ENCODE data around the gene POMP. TPM values are rescaled to one million over a fixed set of nuclear protein-coding genes. Genes with fewer than 3 reads are reported as not detected.

Gene POMP
- polyA plus RNA-seq, 2 of the 4 experiments (the other 2 are of a cell fraction): 105 to 111 TPM

GRCh38 chr13:28699246-28699645 lies 40.3 kb downstream of the POMP start:
- no peak for FAIRE-seq
- H3K27ac ChIP-seq: no peak overlapping the region
- ATAC-seq: no peak
- no peak overlapping the region for H3K4me3 ChIP-seq
- no peak for DNase-seq (ENCODE audit: low read depth in 1 of 2, low spot score in 1 of 2)
- TF ChIP-seq RAD21 (conservative IDR thresholded peaks at IDR 0.05 in 1 of 2, IDR thresholded peaks at IDR 0.05 in 1 of 2) (no peak), ELK1 (IDR thresholded peaks at IDR 0.05; ENCODE audit: low read depth, low read length) (no peak), BCL3 (IDR thresholded peaks at IDR 0.05) (no peak), PHF8 (IDR thresholded peaks at IDR 0.05; ENCODE audit: borderline replicate concordance, low read depth) (no peak)
- ChIA-PET CTCF (no interaction called here), POLR2A (no interaction called here)
- no peaks in the 10 kb centered on the region for H3K4me1 ChIP-seq
- no peaks in the 10 kb centered on the region for H3K9me3 ChIP-seq
- 85% methylated on average over 1 of the region's 1 CpG for WGBS (ENCODE audit: missing lambda C conversion rate)
- H3K4me2 ChIP-seq: no peak overlapping the region

GRCh38 chr13:28704282-28704681 lies 45.4 kb downstream of the POMP start:
- ATAC-seq (no peak), FAIRE-seq (no peak), DNase-seq (ENCODE audit: low read depth in 1 of 2, low spot score in 1 of 2) (no peak)
- peaks cover 6% of the 10 kb centered on the region; the same call in 1 of the 3 replicates for H3K4me1 ChIP-seq
- no peak overlapping the region for H3K4me3 ChIP-seq
- H3K9me3 ChIP-seq: no peaks in the 10 kb centered on the region
- no peak overlapping the region for H3K4me2 ChIP-seq
- H3K27ac ChIP-seq: no peak overlapping the region
- ChIA-PET CTCF (no interaction called here), POLR2A (no interaction called here)
- no peak for TF ChIP-seq ZFP36 (IDR thresholded peaks at IDR 0.05; ENCODE audit: borderline replicate concordance, partially characterized antibody)

GRCh38 chr13:28704919-28705318 lies 46.0 kb downstream of the POMP start:
- ChIA-PET POLR2A (no interaction called here), CTCF (interaction anchor here (1.2 kb wide), 1 partner anchor 11 kb away, joined by 4 read pairs; no protein-coding TSS in a partner anchor)
- Histone ChIP-seq H3K27ac (no peak overlapping the region), H3K4me2 (no peak overlapping the region), H3K9me3 (no peaks in the 10 kb centered on the region), H3K4me3 (no peak overlapping the region), H3K4me1 (peaks cover 6% of the 10 kb centered on the region; the same call in 1 of the 3 replicates)
- FAIRE-seq (no peak), DNase-seq (ENCODE audit: low read depth in 1 of 2, low spot score in 1 of 2) (no peak), ATAC-seq (no peak)
- TF ChIP-seq HOXB5 (CRISPR knock-in tag; IDR thresholded peaks at IDR 0.05) (no peak), KDM5A (IDR thresholded peaks at IDR 0.05) (no peak), RARB (CRISPR knock-in tag; IDR thresholded peaks at IDR 0.05) (no peak), RNF2 (IDR thresholded peaks at IDR 0.05; ENCODE audit: borderline replicate concordance, low read depth) (no peak), GATA3 (IDR thresholded peaks at IDR 0.05; ENCODE audit: borderline replicate concordance) (no peak), ZNF302 (CRISPR knock-in tag; IDR thresholded peaks at IDR 0.05) (no peak), HEYL (CRISPR knock-in tag; IDR thresholded peaks at IDR 0.05) (no peak), TFCP2L1 (CRISPR knock-in tag; IDR thresholded peaks at IDR 0.05) (no peak)

- Histone ChIP-seq H3K4me1 (peaks cover 11% of the 10 kb centered on the region; the same call in 2 of the 3 replicates), H3K4me2 (no peak overlapping the region), H3K4me3 (no peak overlapping the region), H3K9me3 (no peaks in the 10 kb centered on the region), H3K27ac (no peak overlapping the region)
- TF ChIP-seq SREBF2 (IDR thresholded peaks at IDR 0.05) (no peak), TFCP2L1 (CRISPR knock-in tag; IDR thresholded peaks at IDR 0.05) (no peak), TP53 (CRISPR knock-in tag; IDR thresholded peaks at IDR 0.05) (no peak)
- ChIA-PET POLR2A (no interaction called here), CTCF (interaction anchor here (1.2 kb wide), 1 partner anchor 12 kb away, joined by 4 read pairs; no protein-coding TSS in a partner anchor)
- ATAC-seq (no peak), FAIRE-seq (no peak), DNase-seq (ENCODE audit: low read depth in 1 of 2, low spot score in 1 of 2) (no peak)
- WGBS (ENCODE audit: missing lambda C conversion rate): 76% methylated on average over 5 of the region's 5 CpGs
Observed at GRCh38 chr13:28705461-28706083, 46.6 kb downstream of the POMP start.

Measured in A549 (cell line).